Retinal pigment epithelial cell (primary cell): Measurements from ENCODE around the gene TMEM151A.

ENCODE experiments used
- DNase-seq: peaks from one replicate; pipeline ENCODE4 v3.0.0-alpha.2; 2010; ENCODE audit warnings: low read depth
- H3K4me3 ChIP-seq: 2 replicates; pipeline ENCODE4 v1.5.1; 2011; ENCODE audit warnings: mild to moderate bottlenecking, low read length, control low read depth, moderate library complexity
- CTCF ChIP-seq: conservative IDR thresholded peaks from 2 replicates; pipeline ENCODE4 v1.5.1; 2011; ENCODE audit warnings: low read depth, low read length, control low read depth, inconsistent platforms

The TMEM151A gene

DNA sequence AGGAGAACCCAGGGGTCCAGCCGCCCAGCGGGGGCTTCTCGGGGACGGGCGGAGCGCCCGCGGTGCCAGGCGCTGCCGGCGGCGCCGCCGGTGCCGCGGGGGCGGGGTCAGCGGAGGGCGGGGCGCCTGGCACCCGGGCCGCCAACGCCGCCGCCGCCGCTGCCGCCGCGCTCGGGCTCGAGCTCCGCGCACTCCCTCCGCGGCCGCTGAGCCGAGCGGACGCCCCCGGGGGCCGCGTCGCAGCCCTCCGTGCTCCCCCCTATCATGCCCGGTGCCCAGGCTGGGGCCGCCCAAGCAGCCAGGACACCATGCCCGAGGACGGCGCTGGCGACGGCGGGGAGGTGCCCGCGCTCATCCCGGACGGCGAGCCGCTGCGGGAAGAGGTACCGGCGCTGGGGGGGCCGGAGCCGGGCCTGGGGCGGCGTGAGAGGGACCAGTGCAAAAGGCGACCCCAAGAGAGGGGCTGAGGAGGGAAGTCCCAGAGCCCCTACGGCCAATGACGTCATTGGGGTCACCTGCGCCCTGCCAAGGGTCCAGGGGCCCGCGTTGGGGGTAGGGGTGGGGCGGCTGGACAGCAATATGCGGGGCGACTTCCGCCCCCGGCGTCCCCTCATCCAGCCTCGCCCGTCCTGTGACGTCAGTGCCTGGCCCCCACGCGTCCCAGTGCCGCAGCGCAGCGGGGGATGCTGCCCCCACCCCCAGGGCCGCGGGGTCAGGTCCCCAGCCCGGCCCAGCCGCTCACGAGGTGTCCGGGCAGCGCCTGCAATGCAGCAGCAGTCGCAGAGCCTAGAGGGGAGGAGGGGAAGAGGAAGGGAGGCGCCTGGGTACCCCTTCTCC, at the start of gene TMEM151A:
TMEM151A (plus strand) TSS at position 189 of the 837 bp plus-strand sequence; CDS start at position 309, 120 bp downstream.
- no peak for TF ChIP-seq CTCF
- peak within 1 kb of the TSS; percentile 87 for H3K4me3 ChIP-seq
- DNase-seq = no peak

DNA sequence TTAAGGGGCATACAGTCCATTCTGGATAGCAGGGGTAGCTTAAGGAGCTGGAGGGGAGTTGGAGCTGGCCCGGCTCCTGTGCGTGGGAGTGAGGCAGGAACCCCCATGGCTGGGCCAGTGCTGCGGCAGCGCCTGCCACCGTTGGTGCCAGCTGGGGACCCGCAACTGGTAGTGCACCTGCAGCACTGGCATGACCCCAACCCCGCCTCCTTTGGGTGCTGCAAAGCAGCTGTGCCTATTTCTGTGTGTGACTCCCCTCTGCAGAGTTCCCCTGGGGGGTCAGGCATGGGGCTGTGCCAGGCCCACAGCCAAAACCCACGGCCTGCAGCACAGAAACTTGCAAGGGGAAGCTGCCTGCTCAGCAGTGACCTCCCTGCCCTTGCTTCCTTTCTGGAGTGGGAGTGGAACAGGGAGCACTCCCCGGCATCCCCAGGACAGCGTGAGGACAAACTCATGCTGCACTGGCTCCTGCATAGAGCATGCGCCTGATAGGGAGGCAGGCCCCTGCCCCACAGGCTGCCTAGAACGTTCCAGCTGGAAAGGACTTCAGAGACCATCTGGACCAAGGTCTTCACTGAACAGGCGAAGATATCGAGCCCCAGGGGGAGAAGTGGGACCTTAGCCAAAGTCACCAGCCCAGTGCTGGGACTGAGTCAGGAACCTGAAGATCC, 49.5 kb upstream of the TMEM151A start:
- no peak overlapping the region for H3K4me3 ChIP-seq
- DNase-seq = no peak
- TF ChIP-seq CTCF = no peak

DNA sequence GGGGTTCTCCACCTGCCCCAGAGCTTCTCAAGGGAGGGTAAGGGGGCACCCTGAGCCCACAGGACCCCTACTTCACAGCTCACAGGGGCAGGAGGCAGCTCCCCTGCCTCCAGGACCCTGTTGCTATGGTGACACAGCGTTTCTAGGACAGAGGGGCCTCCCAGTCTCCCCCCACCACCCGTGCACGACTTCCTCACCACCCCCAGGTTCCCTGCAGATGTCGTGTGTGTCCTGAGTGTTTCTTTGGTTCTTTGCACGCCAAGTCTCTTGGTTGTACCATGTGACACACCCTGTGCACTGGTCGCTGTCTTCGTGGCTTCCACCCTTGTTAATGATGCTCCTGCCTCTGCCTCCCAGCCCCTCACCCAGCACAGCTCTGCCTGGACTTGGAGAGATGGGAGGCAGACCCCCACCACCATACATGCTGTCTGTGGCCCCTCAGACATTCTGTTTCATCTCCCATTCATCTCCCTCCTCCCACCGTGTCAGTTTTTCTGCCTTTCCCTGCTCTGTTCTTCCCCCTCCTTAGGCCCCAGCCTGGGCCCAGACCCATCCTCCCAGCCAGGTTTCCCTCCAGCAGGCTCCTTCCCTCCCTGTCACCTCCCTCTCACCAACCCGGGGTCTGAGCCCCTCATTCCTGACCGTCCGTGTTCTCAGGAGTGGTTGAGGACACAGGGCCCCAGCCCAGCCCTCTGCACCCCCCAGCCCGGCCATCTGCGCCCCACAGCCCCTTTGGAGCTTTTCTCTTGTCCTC, 47.7 kb upstream of the TMEM151A start:
- no peak for DNase-seq
- no peak for TF ChIP-seq CTCF
- no peak overlapping the region for H3K4me3 ChIP-seq

DNA sequence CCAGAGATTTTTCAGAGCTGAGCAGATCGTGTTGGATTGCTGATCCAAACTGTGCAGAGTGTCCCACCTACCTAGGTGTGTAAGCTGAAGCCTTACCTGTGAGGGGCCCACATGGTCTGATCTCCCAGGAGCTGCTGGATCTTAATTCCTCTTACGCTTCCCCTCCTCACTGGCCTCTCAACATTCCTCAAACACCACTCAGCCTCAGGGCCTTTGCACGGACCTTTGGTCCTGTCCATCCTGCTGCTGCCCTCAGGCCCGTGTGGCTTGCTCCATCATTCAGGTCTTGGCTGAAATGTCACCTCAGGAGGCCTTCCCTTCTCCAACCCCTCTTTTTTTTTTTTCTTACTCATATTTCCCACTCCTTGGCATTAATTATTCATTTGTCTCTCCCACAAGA, 44.4 kb upstream of the TMEM151A start:
- DNase-seq = no peak
- no peak overlapping the region for H3K4me3 ChIP-seq
- TF ChIP-seq CTCF = no peak

DNA sequence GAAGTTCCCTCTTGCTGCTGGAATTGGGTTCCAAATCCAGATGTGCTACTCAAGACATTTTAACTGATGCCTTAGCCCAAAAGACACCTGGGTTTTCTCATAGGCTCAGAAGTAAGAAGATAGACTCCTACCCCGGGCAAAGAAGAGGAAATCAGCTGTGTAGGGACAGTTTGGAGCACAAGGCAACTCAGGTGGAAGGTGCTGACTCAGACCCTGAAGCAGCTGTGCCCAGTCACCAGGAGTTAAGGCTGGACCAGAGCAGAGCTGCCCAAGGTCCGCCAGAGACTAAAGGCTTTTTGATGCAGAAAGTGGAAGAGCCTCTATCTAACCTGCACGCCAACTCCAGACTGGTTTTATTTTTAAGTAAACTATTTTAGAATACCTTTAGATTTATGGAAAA, 43.9 kb upstream of the TMEM151A start:
- no peak for DNase-seq
- TF ChIP-seq CTCF = no peak
- H3K4me3 ChIP-seq = no peak overlapping the region

DNA sequence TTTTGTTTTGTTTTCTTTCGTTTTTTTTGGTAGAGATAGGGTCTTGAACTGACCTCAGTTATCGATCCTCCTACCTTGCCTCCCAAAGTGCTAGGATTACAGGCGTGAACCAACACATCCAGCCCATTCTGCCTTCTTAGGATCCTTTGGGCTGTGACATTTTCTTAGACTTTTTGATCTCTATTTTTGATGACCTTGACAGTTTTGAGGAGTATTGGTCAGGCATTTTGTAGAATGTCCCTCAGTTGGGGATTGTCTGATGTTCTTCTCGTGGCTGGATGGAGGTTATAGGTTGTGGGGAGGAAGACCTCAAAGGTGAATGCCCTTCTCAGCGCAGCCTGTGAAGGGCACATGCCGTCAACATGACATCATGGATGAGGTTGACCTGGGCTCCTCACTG, 42.8 kb upstream of the TMEM151A start:
- TF ChIP-seq CTCF = no peak
- H3K4me3 ChIP-seq = no peak overlapping the region
- DNase-seq = no peak
